Esophagus muscularis mucosa (tissue), 4 donors: ENCODE measurements around the gene GJC1. TPM values are rescaled to one million over a fixed set of nuclear protein-coding genes. Genes with fewer than 3 reads are reported as not detected.
"Not testable (repeated sequence)": the region's sequence is repeated elsewhere in the genome, so short reads cannot be mapped to it uniquely, and the experiment has no call there.

Experiments
- DNase-seq: peaks from one replicate; pipeline ENCODE4 v3.0.0-alpha.2; 2017; ENCODE audit errors: extremely low spot score
- H3K27ac ChIP-seq, 4 donors: fragments of 200-600 bp; sonication (generic); replicated peaks in 1 of 4; 1 replicate in 3 of 4; 2 replicates in 1 of 4; pipeline ENCODE4 v1.5.1; 2016 to 2019; ENCODE audit warnings: mild to moderate bottlenecking in 1 of 4
- H3K27me3 ChIP-seq, 4 donors: fragments of 200-600 bp; sonication (generic); one replicate each; pipeline versions ENCODE4 v1.5.1 to v1.6.0; 2016 to 2019
- H3K36me3 ChIP-seq, 4 donors: fragments of 200-600 bp; sonication (generic); one replicate each; pipeline ENCODE4 v1.5.1; 2016 to 2019
- H3K4me1 ChIP-seq, 4 donors: fragments of 200-600 bp; sonication (generic); one replicate each; pipeline ENCODE4 v1.5.1; 2016 to 2019
- H3K4me3 ChIP-seq, 4 donors: fragments of 200-600 bp; sonication (generic); 1 replicate in 2 of 4; 2 replicates in 2 of 4; pipeline ENCODE4 v1.5.1; 2016 to 2019; ENCODE audit warnings: mild to moderate bottlenecking in 4 of 4, moderate library complexity in 1 of 4
- H3K9me3 ChIP-seq, 4 donors: fragments of 200-600 bp; sonication (generic); 1 replicate in 3 of 4; 2 replicates in 1 of 4; pipeline ENCODE4 v1.5.1; 2016 to 2019
- EP300 ChIP-seq: sonication (generic); formaldehyde crosslinking; IDR thresholded peaks from one replicate; pipeline ENCODE4 v1.6.1; 2017; ENCODE audit warnings: antibody characterized with exemption
- POLR2A ChIP-seq: fragments of 450-650 bp; IDR thresholded peaks from one replicate; pipeline ENCODE4 v1.6.1; 2017; ENCODE audit warnings: antibody characterized with exemption, moderate library complexity, mild to moderate bottlenecking, low read depth
- POLR2AphosphoS5 ChIP-seq, 2 donors: sonication (generic); formaldehyde crosslinking; IDR thresholded peaks; one replicate each; pipeline ENCODE4 v1.6.1; 2017; ENCODE audit warnings: antibody characterized with exemption in 2 of 2
- WGBS: methylation state at CpG from one replicate; pipeline ENCODE4 v1.1.5; 2018; 5-methylcytosine and 5-hydroxymethylcytosine counted together
- intact Hi-C: fragments of 100-400 bp; cut with DNase I; formaldehyde crosslinking; loops from one replicate; pipeline ENCODE4 v1.15.1; 2023
- total RNA-seq, 4 donors: library from RNA; depleted of rRNA; stranded (reverse); fragments of >200 nt; gene quantifications; one replicate each; pipeline versions ENCODE4 v1.1.0 to v1.2.1, GENCODE V29; 2016
- TF ChIP-seq, protein P1 (sequence below), 3 experiments: fragments of 200-600 bp in 2 of 3; fragments of 450-650 bp in 1 of 3; sonication (generic) in 2 of 3; IDR thresholded peaks; one replicate each; pipeline ENCODE4 v1.5.1; 2017 to 2019; ENCODE audit warnings: antibody characterized with exemption in 3 of 3, mild to moderate bottlenecking in 2 of 3, moderate library complexity in 1 of 3

The GJC1 gene
- total RNA-seq, 4 donors from 2014 or later, result 26.5 to 61.9 (median 37.4) TPM

DNA sequence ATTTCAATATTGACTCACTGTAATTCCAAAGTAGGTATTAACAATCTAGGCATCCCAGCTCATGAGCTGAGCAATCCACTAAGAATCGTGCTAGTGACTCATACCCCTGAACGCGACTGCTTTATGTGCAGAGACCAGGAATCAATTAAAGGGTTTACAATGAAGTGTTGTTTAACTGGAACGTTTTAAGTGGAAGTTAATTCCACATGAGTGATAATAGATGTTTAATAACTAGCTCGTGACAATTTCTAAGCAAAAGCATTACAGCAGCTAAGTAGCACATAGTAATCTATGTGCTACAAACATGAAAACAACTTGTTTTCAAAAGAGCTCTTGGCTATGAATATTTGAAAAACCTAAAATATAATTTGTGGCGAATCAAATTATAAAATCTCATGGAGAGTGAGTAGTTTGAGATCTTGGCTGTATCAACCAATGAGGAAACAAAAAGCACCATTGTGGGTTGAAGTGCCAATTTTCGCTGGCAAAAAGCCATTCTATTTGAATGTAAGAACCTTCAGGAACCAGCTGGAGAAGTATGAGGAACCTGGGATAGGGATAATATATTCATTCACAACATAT, 9.4 kb downstream of the GJC1 start:
- intact Hi-C loops, result no loop called here
- WGBS, result 22% methylated on average over 7 of the region's 7 CpGs
- Histone ChIP-seq H3K9me3 (no peaks in the 10 kb centered on the region), H3K36me3 (no peaks in the 10 kb centered on the region), H3K4me3 (no peak overlapping the region), H3K4me1 (peaks cover 9 to 54% (median 34%) of the 10 kb centered on the region in 4 donors), H3K27me3 (peaks cover 0 to 7% (median 0%) of the 10 kb centered on the region in 4 donors), H3K27ac (peak overlapping the region; percentile 47 to 74 (median 63))
- DNase-seq, result no peak
- peak in 1 of 2 donors; percentile 16 for TF ChIP-seq POLR2AphosphoS5 (IDR thresholded peaks at IDR 0.05)
- TF ChIP-seq, protein P1, sequence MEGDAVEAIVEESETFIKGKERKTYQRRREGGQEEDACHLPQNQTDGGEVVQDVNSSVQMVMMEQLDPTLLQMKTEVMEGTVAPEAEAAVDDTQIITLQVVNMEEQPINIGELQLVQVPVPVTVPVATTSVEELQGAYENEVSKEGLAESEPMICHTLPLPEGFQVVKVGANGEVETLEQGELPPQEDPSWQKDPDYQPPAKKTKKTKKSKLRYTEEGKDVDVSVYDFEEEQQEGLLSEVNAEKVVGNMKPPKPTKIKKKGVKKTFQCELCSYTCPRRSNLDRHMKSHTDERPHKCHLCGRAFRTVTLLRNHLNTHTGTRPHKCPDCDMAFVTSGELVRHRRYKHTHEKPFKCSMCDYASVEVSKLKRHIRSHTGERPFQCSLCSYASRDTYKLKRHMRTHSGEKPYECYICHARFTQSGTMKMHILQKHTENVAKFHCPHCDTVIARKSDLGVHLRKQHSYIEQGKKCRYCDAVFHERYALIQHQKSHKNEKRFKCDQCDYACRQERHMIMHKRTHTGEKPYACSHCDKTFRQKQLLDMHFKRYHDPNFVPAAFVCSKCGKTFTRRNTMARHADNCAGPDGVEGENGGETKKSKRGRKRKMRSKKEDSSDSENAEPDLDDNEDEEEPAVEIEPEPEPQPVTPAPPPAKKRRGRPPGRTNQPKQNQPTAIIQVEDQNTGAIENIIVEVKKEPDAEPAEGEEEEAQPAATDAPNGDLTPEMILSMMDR (IDR thresholded peaks at IDR 0.05), result no peak

GRCh38 chr17:44818508-44818907, 11.6 kb downstream of the GJC1 start:
- DNase-seq, H3K27me3 ChIP-seq, H3K4me3 ChIP-seq, H3K36me3 ChIP-seq, H3K9me3 ChIP-seq, intact Hi-C loops: not testable (repeated sequence)
- peak overlapping the region in 2 of 4 donors; percentile 58 to 68 for H3K27ac ChIP-seq
- H3K4me1 ChIP-seq, result peaks cover 9 to 58% (median 33%) of the 10 kb centered on the region in 4 donors
- WGBS, result 90% methylated on average over 6 of the region's 6 CpGs

DNA sequence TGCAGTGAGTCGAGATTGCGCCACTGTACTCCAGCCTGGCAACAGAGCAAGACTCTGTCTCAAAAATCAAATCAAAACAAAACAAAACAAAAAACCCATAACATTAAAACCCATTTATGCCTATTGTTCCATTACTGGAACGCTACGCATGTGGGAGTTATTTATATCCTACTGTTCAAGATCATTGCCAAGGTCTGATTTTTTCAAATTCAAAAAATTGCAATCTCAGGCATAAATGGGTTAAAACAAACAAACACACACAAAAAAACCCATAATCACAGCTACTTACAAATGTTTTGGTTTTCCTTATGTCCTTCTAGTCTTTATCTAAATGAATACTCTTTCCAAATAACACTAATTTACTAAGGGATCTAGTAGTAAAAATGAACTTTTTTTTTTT, 17.8 kb downstream of the GJC1 start:
- intact Hi-C loops, result no loop called here
- H3K36me3 ChIP-seq, result no peaks in the 10 kb centered on the region
- H3K4me3 ChIP-seq, result no peak overlapping the region
- no peaks in the 10 kb centered on the region for H3K27me3 ChIP-seq
- H3K4me1 ChIP-seq, result peaks cover 12 to 50% (median 47%) of the 10 kb centered on the region in 4 donors
- no peaks in the 10 kb centered on the region for H3K9me3 ChIP-seq
- TF ChIP-seq, protein P1 (IDR thresholded peaks at IDR 0.05), result no peak
- TF ChIP-seq EP300 (no peak), POLR2AphosphoS5 (IDR thresholded peaks at IDR 0.05) (no peak), POLR2A (no peak)
- WGBS, result 43% methylated on average over 4 of the region's 4 CpGs
- H3K27ac ChIP-seq, result peak overlapping the region; percentile 13 to 69 (median 56)
- DNase-seq, result no peak

DNA sequence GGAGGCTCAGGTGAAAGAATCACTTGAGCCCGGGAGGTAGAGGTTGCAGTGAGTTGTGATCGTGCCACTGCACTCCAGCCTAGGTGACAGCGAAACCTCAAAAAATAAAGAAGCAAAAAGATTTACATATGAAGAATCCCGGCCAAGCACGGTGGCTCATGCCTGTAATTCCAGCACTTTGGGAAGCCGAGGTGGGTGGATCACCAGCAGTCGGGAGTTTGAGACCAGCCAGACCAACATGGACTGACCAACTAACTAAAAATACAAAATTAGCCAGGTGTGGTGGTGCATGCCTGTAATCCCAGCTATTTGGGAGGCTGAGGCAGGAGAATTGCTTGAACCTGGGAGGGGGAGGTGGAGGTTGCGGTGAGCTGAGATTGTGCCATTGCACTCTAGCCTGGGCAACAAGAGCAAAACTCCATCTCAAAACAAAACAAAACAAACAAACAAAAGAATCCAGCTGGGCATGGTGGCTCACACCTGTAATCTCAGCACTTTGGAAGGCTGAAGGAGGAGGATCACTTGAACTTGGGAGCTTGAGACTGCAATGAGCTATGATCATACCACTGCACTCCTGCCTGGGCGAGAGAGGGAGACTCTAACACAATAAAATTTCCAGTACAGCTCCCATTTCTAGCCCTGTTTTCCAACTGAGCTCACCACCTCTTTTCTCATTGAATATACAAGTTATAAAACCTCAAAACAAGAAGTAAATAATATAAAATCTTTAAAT, 21.3 kb downstream of the GJC1 start:
- intact Hi-C loops, DNase-seq, H3K27ac ChIP-seq, H3K27me3 ChIP-seq, H3K9me3 ChIP-seq, H3K4me3 ChIP-seq: not testable (repeated sequence)
- peaks cover 0 to 18% (median 3%) of the 10 kb centered on the region in 4 donors for H3K36me3 ChIP-seq
- WGBS, result 90% methylated on average over 9 of the region's 9 CpGs
- H3K4me1 ChIP-seq, result peaks cover 16 to 73% (median 68%) of the 10 kb centered on the region in 4 donors

GRCh38 chr17:44808156-44808555, 21.9 kb downstream of the GJC1 start:
- WGBS, result 77% methylated on average over 1 of the region's 4 CpGs
- TF ChIP-seq EP300, result no peak
- no peak for TF ChIP-seq POLR2AphosphoS5 (IDR thresholded peaks at IDR 0.05)
- TF ChIP-seq, protein P1 (IDR thresholded peaks at IDR 0.05), result no peak
- TF ChIP-seq POLR2A, result no peak
- H3K4me1 ChIP-seq, result peaks cover 21 to 76% (median 72%) of the 10 kb centered on the region in 4 donors
- no peaks in the 10 kb centered on the region for H3K27me3 ChIP-seq
- H3K4me3 ChIP-seq, result no peak overlapping the region
- intact Hi-C loops, result no loop called here
- DNase-seq, result no peak
- H3K36me3 ChIP-seq, result peaks cover 0 to 18% (median 3%) of the 10 kb centered on the region in 4 donors
- H3K9me3 ChIP-seq, result no peaks in the 10 kb centered on the region
- peak overlapping the region in 2 of 4 donors; percentile 39 to 59 for H3K27ac ChIP-seq
